Neutrophil (primary cell): Measurements from ENCODE around the gene RGS17.
A peak's percentile ranks its signal among the peaks of the same experiment; 100 is the strongest.
"Not testable (repeated sequence)": the region's sequence is repeated elsewhere in the genome, so short reads cannot be mapped to it uniquely, and the experiment has no call there.

Source experiments
- H3K27ac ChIP-seq: fragments of 200-600 bp; sonication (generic); 2 replicates; pipeline ENCODE4 v1.5.1; 2016; ENCODE audit warnings: mild to moderate bottlenecking, moderate library complexity
- H3K27me3 ChIP-seq: fragments of 200-600 bp; sonication (generic); 2 replicates; pipeline ENCODE4 v1.6.0; 2016; ENCODE audit warnings: mild to moderate bottlenecking
- H3K36me3 ChIP-seq: fragments of 200-600 bp; sonication (generic); 2 replicates; pipeline ENCODE4 v1.5.1; 2017
- H3K4me1 ChIP-seq, 2 experiments: fragments of 200-600 bp in 1 of 2; sonication (generic) in 1 of 2; 1 replicate in 1 of 2; 2 replicates in 1 of 2; pipeline versions ENCODE4 v1.5.1 to v1.6.1; 2013 to 2016; ENCODE audit warnings: low read depth in 1 of 2, low read length in 1 of 2, mild to moderate bottlenecking in 1 of 2, moderate library complexity in 1 of 2; ENCODE audit not compliant: control insufficient read depth in 1 of 2, insufficient read depth in 1 of 2
- H3K4me3 ChIP-seq, 2 experiments: fragments of 200-600 bp in 1 of 2; sonication (generic) in 1 of 2; 1 replicate in 1 of 2; 2 replicates in 1 of 2; pipeline ENCODE4 v1.5.1; 2013 to 2016; ENCODE audit warnings: low read depth in 1 of 2, low read length in 1 of 2, mild to moderate bottlenecking in 1 of 2, moderate library complexity in 1 of 2
- H3K9me3 ChIP-seq: fragments of 200-600 bp; sonication (generic); 2 replicates; pipeline ENCODE4 v1.5.1; 2016
- TF ChIP-seq, protein P1 (sequence below): fragments of 200-600 bp; sonication (generic); IDR thresholded peaks from 2 replicates; pipeline ENCODE4 v1.5.1; 2016; ENCODE audit warnings: antibody characterized with exemption

RGS17 gene

GRCh38 chr6:153012856-153013255 lies 118.2 kb downstream of the RGS17 start:
- Histone ChIP-seq H3K36me3 (no peaks in the 10 kb centered on the region), H3K27me3 (no peaks in the 10 kb centered on the region), H3K4me3 (no peak overlapping the region), H3K4me1 (peaks cover 0 to 30% of the 10 kb centered on the region in 2 experiments), H3K9me3 (no peaks in the 10 kb centered on the region), H3K27ac (peak overlapping the region; percentile 52)
- TF ChIP-seq, protein P1, sequence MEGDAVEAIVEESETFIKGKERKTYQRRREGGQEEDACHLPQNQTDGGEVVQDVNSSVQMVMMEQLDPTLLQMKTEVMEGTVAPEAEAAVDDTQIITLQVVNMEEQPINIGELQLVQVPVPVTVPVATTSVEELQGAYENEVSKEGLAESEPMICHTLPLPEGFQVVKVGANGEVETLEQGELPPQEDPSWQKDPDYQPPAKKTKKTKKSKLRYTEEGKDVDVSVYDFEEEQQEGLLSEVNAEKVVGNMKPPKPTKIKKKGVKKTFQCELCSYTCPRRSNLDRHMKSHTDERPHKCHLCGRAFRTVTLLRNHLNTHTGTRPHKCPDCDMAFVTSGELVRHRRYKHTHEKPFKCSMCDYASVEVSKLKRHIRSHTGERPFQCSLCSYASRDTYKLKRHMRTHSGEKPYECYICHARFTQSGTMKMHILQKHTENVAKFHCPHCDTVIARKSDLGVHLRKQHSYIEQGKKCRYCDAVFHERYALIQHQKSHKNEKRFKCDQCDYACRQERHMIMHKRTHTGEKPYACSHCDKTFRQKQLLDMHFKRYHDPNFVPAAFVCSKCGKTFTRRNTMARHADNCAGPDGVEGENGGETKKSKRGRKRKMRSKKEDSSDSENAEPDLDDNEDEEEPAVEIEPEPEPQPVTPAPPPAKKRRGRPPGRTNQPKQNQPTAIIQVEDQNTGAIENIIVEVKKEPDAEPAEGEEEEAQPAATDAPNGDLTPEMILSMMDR, result no peak

GRCh38 chr6:153003366-153003690 lies 127.8 kb downstream of the RGS17 start:
- TF ChIP-seq, protein P1, result no peak
- peaks cover 18 to 24% of the 10 kb centered on the region in 2 experiments for H3K4me1 ChIP-seq
- H3K27me3 ChIP-seq, result no peaks in the 10 kb centered on the region
- no peaks in the 10 kb centered on the region for H3K9me3 ChIP-seq
- H3K36me3 ChIP-seq, result no peaks in the 10 kb centered on the region
- peak overlapping the region; percentile 86 to 88 for H3K4me3 ChIP-seq
- H3K27ac ChIP-seq, result peak overlapping the region; percentile 74

DNA sequence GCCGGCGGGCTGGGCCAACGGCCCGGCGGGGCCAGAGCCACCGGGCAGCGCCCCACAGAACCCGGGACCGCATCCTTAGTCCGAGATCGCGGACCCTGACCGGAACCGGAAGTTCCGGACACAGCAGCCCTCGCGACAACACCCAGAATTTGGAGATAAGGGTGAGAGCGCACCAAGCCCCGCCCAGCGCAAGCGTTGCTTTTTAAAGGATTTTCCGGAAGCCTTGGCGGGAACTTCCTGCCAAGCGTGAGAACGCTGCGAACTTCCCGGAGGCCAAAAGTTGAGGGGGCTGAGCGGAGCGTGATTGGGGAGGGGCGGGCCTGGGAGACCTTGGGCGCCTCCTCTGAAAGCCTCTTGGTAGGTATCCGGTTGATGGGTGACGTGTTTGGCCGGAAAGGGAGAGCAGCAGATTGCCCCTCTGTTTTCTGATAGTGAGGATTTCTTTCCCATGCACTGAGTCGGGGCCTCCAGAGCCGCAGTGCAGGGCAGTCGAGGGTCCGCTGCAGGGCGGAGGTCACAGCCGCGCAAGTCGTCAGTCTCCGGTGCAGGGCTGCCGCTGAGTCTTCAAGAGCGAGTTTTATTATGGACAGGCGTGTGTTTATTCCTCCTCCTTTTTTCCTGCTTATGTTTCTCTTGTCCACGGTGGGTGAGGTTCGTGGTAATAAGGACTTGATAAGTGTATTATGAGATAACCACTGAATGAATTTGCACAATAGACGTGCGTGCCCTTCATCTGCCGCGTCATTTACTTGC lies 128.3 kb downstream of the RGS17 start, which contains the start of gene MTRF1L:
Gene MTRF1L (minus strand): TSS at position 97 of the 753 bp plus-strand sequence. CDS start 24 bp downstream, at position 73.
- H3K9me3 ChIP-seq, result no peaks in the 10 kb centered on the region
- H3K27me3 ChIP-seq, result no peaks in the 10 kb centered on the region
- H3K4me3 ChIP-seq, result peak within 1 kb of the TSS; percentile 86 to 88
- H3K27ac ChIP-seq, result peak within 1 kb of the TSS; percentile 74
- TF ChIP-seq, protein P1, result peak; percentile 38
- peaks cover 18 to 24% of the 10 kb centered on the region in 2 experiments for H3K4me1 ChIP-seq
- peaks cover 5% of the 10 kb centered on the region for H3K36me3 ChIP-seq

DNA sequence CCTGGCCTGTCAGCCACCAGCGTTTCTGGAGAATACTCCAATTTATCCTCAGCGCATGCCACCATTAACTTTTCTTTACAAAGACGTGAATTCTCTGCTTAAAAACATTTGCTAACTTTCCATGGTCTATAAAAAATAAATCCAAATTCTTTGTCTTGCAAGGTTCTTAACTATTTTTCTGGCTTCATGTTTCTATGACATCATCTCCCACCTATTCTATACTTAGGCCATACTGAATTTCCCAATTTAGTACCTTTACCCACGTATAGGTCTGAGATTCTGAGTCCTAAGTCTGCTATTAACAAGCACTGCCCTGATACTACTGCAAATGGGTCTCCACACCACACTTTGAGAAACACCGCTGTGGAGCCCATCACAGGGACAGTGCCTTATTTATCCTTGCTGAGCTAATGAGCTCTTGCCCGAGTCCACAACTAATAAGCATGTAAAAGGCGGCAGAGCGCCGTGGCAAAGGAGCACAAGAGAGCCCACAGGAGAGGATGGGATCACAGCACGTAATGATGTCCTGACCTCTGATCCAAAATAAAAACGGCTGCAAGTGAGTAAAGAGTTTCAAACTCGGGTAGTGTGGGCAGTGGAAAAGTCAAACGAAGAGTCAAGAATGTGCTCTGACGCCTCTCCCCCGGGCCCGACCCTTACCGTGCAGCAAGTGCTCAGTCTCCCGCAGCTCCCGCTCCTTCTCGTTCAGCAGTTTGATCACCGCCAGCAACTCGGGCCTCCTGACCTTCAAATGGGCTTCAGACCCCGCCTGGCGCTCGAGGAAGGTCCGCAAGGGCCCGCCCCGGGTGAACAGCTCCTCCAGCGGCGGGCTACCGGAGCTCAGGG lies 129.1 kb downstream of the RGS17 start:
- peaks cover 13% of the 10 kb centered on the region for H3K36me3 ChIP-seq
- peak overlapping the region; percentile 74 for H3K27ac ChIP-seq
- H3K4me1 ChIP-seq, result peaks cover 18 to 24% of the 10 kb centered on the region in 2 experiments
- TF ChIP-seq, protein P1, result no peak
- H3K9me3 ChIP-seq, result no peaks in the 10 kb centered on the region
- H3K27me3 ChIP-seq, result no peaks in the 10 kb centered on the region
- peak overlapping the region; percentile 86 to 88 for H3K4me3 ChIP-seq

GRCh38 chr6:153000790-153001189 lies 130.3 kb downstream of the RGS17 start:
- not testable (repeated sequence) for H3K9me3 ChIP-seq, H3K27ac ChIP-seq, H3K27me3 ChIP-seq, H3K4me3 ChIP-seq
- Histone ChIP-seq H3K4me1 (peaks cover 18 to 24% of the 10 kb centered on the region in 2 experiments), H3K36me3 (peaks cover 23% of the 10 kb centered on the region)

DNA sequence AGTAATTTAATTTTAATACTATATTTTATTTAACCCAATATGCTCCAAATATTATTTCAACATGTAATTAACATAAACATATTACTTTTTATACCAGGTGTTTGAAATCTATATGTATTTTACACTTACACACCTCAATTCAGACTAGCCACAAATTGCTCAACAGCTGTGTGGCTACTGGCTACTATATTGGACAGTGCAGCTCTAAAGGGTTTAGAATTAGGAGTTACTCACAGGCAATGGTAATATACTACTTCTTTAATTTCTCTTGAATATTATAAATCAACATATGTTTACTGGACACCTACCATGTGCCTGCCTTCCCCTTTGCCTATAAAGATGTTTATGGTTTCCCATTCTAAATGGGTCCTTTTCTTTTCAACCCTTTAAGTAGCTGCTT lies 130.8 kb downstream of the RGS17 start:
- peaks cover 24% of the 10 kb centered on the region for H3K36me3 ChIP-seq
- no peak overlapping the region for H3K27ac ChIP-seq
- H3K27me3 ChIP-seq, result no peaks in the 10 kb centered on the region
- H3K4me3 ChIP-seq, result no peak overlapping the region
- TF ChIP-seq, protein P1, result no peak
- peaks cover 18 to 24% of the 10 kb centered on the region in 2 experiments for H3K4me1 ChIP-seq
- H3K9me3 ChIP-seq, result no peaks in the 10 kb centered on the region

DNA sequence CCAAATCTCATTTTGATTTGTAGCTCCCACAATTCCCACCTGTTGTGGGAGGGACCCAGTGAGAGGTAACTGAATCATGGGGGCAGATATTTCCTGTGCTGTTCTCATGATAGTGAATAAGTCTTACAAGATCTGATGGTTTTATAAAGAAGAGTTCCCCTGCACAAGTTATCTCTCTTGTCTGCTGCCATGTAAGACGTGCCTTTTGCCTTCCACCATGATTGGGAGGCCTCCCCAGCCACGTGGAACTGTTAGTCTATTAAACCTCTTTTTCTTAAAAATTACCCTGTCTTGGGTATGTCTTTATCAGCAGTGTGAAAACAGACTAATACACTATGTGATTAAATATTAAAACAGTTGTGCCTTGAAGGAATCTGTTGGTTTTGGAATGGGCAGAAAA lies 131.5 kb downstream of the RGS17 start:
- H3K27ac ChIP-seq, H3K27me3 ChIP-seq, H3K4me3 ChIP-seq, H3K9me3 ChIP-seq: not testable (repeated sequence)
- Histone ChIP-seq H3K4me1 (peaks cover 18 to 24% of the 10 kb centered on the region in 2 experiments), H3K36me3 (peaks cover 31% of the 10 kb centered on the region)
